Measurements from ENCODE around the gene GRIK4. TPM values are rescaled to one million over a fixed set of nuclear protein-coding genes. Genes with fewer than 3 reads are reported as not detected.

GRIK4 gene
- total and polyA plus RNA-seq, 8 donors, result 0.76 to 10.1 (median 7.7) TPM

DNA sequence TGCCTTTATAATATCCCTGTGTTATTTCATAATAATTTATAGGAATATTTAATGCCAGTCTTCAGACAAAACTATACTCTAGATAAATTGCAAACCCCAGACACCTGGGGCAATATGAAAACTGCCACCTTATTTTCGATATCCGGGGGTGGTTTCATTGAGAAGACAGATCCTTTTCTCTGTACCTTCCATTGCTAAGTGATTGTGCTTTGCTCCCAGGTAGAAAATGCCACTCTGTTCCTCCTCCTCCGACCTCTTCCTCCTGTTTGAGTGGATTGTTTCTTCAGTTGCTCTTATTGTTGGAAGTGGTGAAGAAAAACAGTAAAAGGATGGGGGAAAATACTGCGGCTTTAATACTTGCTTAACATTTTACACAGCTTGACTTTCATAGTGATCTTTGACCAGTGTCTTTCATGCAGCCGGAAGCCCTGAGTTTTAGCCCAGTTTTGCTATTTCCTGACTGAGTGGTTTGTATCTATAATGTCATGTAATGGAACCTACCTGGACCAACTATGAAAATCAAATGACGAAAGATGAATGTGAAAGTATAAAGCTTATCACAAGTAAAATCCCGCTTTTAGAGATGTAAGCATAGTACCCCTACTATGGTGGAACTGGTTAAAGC lies 5.6 kb upstream of the GRIK4 start:
- ATAC-seq (no peak), DNase-seq (no peak)
- H3K9me3 ChIP-seq, result no peaks in the 10 kb centered on the region
- H3K4me1 ChIP-seq, result no peaks in the 10 kb centered on the region
- intact Hi-C loops (cut with DNase I), result no loop called here
- peaks cover 4 to 80% of the 10 kb centered on the region in 2 donors for H3K27me3 ChIP-seq
- no peak overlapping the region for H3K27ac ChIP-seq
- no peaks in the 10 kb centered on the region for H3K36me3 ChIP-seq
- H3K4me3 ChIP-seq, result no peak overlapping the region
- TF ChIP-seq, protein P1, sequence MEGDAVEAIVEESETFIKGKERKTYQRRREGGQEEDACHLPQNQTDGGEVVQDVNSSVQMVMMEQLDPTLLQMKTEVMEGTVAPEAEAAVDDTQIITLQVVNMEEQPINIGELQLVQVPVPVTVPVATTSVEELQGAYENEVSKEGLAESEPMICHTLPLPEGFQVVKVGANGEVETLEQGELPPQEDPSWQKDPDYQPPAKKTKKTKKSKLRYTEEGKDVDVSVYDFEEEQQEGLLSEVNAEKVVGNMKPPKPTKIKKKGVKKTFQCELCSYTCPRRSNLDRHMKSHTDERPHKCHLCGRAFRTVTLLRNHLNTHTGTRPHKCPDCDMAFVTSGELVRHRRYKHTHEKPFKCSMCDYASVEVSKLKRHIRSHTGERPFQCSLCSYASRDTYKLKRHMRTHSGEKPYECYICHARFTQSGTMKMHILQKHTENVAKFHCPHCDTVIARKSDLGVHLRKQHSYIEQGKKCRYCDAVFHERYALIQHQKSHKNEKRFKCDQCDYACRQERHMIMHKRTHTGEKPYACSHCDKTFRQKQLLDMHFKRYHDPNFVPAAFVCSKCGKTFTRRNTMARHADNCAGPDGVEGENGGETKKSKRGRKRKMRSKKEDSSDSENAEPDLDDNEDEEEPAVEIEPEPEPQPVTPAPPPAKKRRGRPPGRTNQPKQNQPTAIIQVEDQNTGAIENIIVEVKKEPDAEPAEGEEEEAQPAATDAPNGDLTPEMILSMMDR (IDR thresholded peaks at IDR 0.05), result no peak

DNA sequence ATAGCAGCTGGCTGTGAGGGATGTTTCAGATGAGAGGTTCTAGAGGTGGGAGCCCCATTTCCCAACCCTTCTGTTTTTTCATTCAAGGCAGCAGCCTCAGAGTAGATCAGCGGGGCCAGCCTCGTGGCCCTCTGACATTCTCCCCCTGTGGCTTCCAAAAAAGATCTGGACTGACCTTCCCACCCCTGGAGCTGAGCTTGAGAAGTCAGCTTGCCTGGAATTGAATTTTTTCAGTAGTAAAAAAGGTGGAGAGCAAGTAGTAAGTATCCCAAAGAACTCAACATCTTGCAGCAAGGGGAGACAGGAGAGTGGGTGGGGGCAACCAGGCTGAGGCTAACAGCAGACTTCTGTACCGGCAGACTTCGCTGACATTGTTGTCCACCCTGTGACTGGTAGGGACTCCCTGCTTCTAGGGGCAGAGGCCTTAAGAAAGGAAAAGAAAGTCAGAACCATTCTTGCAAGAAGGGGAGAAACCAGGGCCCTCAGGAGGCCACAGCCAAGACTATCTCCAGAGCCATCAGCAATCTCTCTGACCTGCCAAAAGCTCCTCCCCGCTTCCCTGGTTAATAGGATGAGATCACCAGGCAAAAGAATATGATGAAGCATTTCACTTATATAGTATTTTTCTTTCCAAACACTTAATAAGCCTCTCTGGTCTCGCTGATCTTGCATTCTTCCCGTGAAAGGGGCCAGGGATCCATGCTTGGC lies 2.0 kb upstream of the GRIK4 start:
- DNase-seq, result peak in 1 of 4 donors; percentile 20
- H3K4me1 ChIP-seq, result no peaks in the 10 kb centered on the region
- H3K9me3 ChIP-seq, result no peaks in the 10 kb centered on the region
- no peak overlapping the region for H3K4me3 ChIP-seq
- no peaks in the 10 kb centered on the region for H3K36me3 ChIP-seq
- H3K27me3 ChIP-seq, result peaks cover 4 to 81% of the 10 kb centered on the region in 2 donors
- intact Hi-C loops (cut with DNase I), result loop anchor here in 1 of 2 donors (5.0 to 10.0 kb wide), 3 partner anchors 178 to 685 kb away; no protein-coding TSS in a partner anchor
- ATAC-seq, result no peak
- no peak overlapping the region for H3K27ac ChIP-seq
- TF ChIP-seq, protein P1 (IDR thresholded peaks at IDR 0.05), result no peak

DNA sequence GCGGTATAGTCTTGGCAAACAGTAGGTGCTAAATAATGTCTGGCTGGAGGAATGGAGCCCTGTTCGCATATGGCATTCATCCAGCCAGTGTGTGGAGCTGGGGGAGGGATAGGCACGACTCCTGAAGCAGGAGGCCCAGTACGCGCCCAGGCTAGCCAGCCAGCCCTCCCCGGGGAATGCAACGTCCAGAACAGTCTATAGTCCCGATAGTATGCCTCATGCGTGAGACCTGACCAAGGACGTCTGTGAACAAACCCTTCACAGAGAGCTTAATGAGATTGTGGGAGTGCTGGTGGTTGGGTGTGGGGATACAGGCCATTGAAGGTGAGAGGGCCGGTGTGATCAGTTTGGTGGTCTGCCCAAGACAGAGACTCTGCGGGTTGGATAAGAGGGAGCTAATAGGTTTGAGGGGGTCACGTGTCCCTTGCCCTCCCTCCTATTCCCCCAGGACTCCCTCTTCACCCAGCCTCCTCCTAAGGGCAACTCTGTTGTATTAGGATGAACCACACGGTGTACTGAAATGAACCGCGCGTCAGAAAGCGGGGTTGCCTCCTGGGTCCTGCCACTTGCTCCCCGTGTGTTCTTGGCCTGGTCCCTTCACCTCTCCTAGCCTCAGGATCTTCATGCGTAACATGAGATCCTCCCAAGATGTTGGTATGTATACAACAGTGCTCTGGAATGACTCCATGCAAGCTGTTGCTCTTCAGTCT lies 987 bp upstream of the GRIK4 start:
- Histone ChIP-seq H3K4me1 (no peaks in the 10 kb centered on the region), H3K27ac (no peak overlapping the region), H3K4me3 (no peak overlapping the region), H3K27me3 (peaks cover 4 to 83% of the 10 kb centered on the region in 2 donors), H3K36me3 (no peaks in the 10 kb centered on the region), H3K9me3 (no peaks in the 10 kb centered on the region)
- ATAC-seq (no peak), DNase-seq (peak in 1 of 4 donors; percentile 24)
- TF ChIP-seq, protein P1 (IDR thresholded peaks at IDR 0.05), result no peak
- intact Hi-C loops (cut with DNase I), result loop anchor here in 1 of 2 donors (5.0 to 10.0 kb wide), 3 partner anchors 177 to 684 kb away; no protein-coding TSS in a partner anchor

DNA sequence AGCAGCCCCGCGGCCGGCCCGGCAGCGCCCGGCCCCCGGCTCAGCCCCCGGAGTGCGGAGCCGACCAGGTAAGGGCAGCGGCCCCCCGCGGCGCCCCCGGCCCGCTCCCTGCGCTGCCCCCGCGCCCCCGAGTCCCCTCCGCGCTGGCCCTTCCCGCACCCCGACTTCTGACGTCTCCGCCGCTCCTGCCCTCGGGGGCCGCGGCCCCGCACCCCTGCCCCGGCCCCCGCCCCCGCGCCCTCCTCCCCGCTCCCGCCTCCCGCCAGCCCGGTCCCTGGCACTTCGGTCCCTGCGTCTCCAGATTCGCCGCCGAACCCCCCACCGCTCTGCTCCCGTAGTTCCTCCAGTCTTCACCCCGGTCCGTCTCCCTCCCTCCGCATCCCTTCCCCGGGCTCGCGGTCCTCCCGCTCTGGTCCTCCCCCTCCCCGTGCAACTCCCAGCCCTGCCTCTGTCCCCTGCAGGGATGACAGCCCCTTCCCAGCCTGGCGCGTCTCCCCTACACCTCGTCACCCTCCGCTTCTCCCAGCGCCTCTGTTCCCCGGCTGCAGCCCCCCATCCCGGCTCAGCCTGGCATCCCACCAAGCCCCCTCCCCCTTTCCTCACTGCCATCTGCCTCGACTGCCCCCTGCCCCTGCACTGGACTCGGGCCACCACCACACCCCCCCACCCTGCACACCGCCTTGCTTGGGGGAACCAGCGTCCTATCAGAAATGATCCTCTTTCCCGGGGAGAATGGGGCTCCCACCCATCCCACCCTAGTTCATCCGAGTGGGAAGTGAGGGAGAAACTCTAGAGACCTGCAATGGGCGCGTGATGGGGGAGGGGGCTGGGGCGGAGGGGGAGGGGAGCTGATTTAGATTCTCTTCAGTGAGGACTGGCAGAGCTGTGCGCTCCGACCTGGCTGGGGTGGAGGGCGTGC lies 531 bp downstream of the GRIK4 start:
- TF ChIP-seq, protein P1 (IDR thresholded peaks at IDR 0.05), result no peak
- Histone ChIP-seq H3K27me3 (peaks cover under 1 to 87% of the 10 kb centered on the region in 2 donors), H3K4me1 (no peaks in the 10 kb centered on the region), H3K4me3 (peak overlapping the region in 1 of 2 donors; percentile 16), H3K9me3 (no peaks in the 10 kb centered on the region), H3K27ac (no peak overlapping the region), H3K36me3 (no peaks in the 10 kb centered on the region)
- peak in 2 of 4 donors; percentile 51 to 78 for DNase-seq
- ATAC-seq, result no peak
- intact Hi-C loops (cut with DNase I), result loop anchor here in 1 of 2 donors (5.0 to 10.0 kb wide), 3 partner anchors 175 to 683 kb away; no protein-coding TSS in a partner anchor
